SH-SY5Y (cell line): ENCODE measurements around the gene C1D.

Experiments used
- GATA2 ChIP-seq: IDR thresholded peaks from 2 replicates; pipeline ENCODE4 v1.6.1; 2011; ENCODE audit warnings: mild to moderate bottlenecking, low read depth, low read length
- GATA3 ChIP-seq: IDR thresholded peaks from 2 replicates; pipeline ENCODE4 v1.6.1; 2011; ENCODE audit warnings: low read depth, mild to moderate bottlenecking, low read length, moderate library complexity

DNA sequence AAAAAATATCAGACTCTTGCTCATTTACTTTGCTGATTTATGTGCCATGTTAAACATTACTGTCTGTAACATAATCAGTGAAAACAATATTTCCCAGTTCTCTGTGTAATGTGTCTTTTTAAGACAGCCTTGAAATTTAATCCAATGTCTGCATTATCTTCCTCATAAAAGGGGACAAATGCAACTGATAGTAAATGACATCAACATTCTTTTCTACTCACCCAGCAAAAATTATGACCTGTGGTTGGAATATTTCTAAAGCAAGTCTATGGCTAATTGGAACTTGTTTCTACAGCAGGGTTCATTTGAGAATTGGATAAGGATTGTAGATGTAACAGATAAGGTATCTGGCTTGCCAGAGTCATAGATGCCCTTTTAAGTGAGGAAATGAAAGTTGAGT lies 34.8 kb downstream of the C1D start:
- TF ChIP-seq GATA2, result 0 out of 2 replicates have a peak, but pooled peaks have one; percentile 8
- no peak; the same call in 1 of the 2 replicates for TF ChIP-seq GATA3
